SK-N-SH treated with all-trans-retinoic acid at 6 μM for 48 hours (cell line): ENCODE results near the gene NKX2-2.

Experiments used
- ATAC-seq: fragments of 200-7000 bp; cut with Tn5 transposase; 3 replicates; pipeline ENCODE4 v1.9.1; 2020; ENCODE audit warnings: mild to moderate bottlenecking, moderate library complexity
- ARNTL ChIP-seq: fragments of 450-650 bp; formaldehyde crosslinking; IDR thresholded peaks from 2 replicates; pipeline ENCODE4 v1.5.0; 2020; ENCODE audit warnings: low read depth, mild to moderate bottlenecking, moderate library complexity, borderline replicate concordance
- BACH2 ChIP-seq: fragments of 250-450 bp; sonication (Bioruptor Pico); IDR thresholded peaks from 2 replicates; pipeline ENCODE4 v1.9.0; 2021; ENCODE audit warnings: mild to moderate bottlenecking, borderline replicate concordance
- CSDC2 ChIP-seq: fragments of 250-450 bp; sonication (Bioruptor Pico); IDR thresholded peaks from 2 replicates; pipeline ENCODE4 v1.5.0; 2020; ENCODE audit warnings: mild to moderate bottlenecking, moderate library complexity
- ESRRG ChIP-seq: fragments of 250-450 bp; sonication (Bioruptor Pico); IDR thresholded peaks from 2 replicates; pipeline ENCODE4 v1.6.1; 2021; ENCODE audit warnings: mild to moderate bottlenecking
- GLIS3 ChIP-seq: fragments of 250-450 bp; sonication (Bioruptor Pico); IDR thresholded peaks from 2 replicates; pipeline ENCODE4 v1.5.0; 2020; ENCODE audit warnings: mild to moderate bottlenecking, moderate library complexity
- ISL1 ChIP-seq: fragments of 250-450 bp; sonication (Bioruptor Pico); IDR thresholded peaks from 2 replicates; pipeline ENCODE4 v2.1.2; 2022; ENCODE audit warnings: mild to moderate bottlenecking, moderate library complexity
- OSR1 ChIP-seq: fragments of 250-450 bp; sonication (Bioruptor Pico); IDR thresholded peaks from 2 replicates; pipeline ENCODE4 v1.8.0; 2022; ENCODE audit warnings: moderate library complexity, mild to moderate bottlenecking, inconsistent platforms
- PPARA ChIP-seq: fragments of 250-450 bp; sonication (Bioruptor Pico); IDR thresholded peaks from 2 replicates; pipeline ENCODE4 v1.5.0; 2020; ENCODE audit warnings: mild to moderate bottlenecking, borderline replicate concordance
- RARB ChIP-seq: fragments of 250-450 bp; sonication (Bioruptor Pico); IDR thresholded peaks from 2 replicates; pipeline ENCODE4 v1.8.0; 2021; ENCODE audit warnings: mild to moderate bottlenecking, moderate library complexity
- SNAI2 ChIP-seq: fragments of 250-450 bp; sonication (Bioruptor Pico); IDR thresholded peaks from 2 replicates; pipeline ENCODE4 v1.5.0; 2020; ENCODE audit warnings: mild to moderate bottlenecking, moderate library complexity
- TCF4 ChIP-seq: fragments of 250-450 bp; sonication (Bioruptor Pico); IDR thresholded peaks from 2 replicates; pipeline ENCODE4 v1.8.0; 2021; ENCODE audit warnings: mild to moderate bottlenecking, moderate library complexity, borderline replicate concordance
- ZC3H10 ChIP-seq: fragments of 250-450 bp; sonication (Bioruptor Pico); IDR thresholded peaks from 2 replicates; pipeline ENCODE4 v1.5.1; 2021; ENCODE audit warnings: mild to moderate bottlenecking, moderate library complexity
- ZFP3 ChIP-seq: fragments of 250-450 bp; sonication (Bioruptor Pico); IDR thresholded peaks from 2 replicates; pipeline ENCODE4 v1.5.0; 2020; ENCODE audit warnings: mild to moderate bottlenecking, moderate library complexity
- ZFP30 ChIP-seq: fragments of 450-650 bp; formaldehyde crosslinking; IDR thresholded peaks from 2 replicates; pipeline ENCODE4 v1.5.0; 2022; ENCODE audit warnings: mild to moderate bottlenecking, moderate library complexity
- ZNF565 ChIP-seq: fragments of 450-650 bp; formaldehyde crosslinking; conservative IDR thresholded peaks from 2 replicates; pipeline ENCODE4 v1.5.0; 2020; ENCODE audit warnings: low read depth, mild to moderate bottlenecking, moderate library complexity
- ZNF70 ChIP-seq: fragments of 450-650 bp; formaldehyde crosslinking; IDR thresholded peaks from 2 replicates; pipeline ENCODE4 v1.5.0; 2020; ENCODE audit warnings: mild to moderate bottlenecking, moderate library complexity
- ZNF8 ChIP-seq: fragments of 450-650 bp; formaldehyde crosslinking; IDR thresholded peaks from 2 replicates; pipeline ENCODE4 v1.5.0; 2020; ENCODE audit warnings: mild to moderate bottlenecking, moderate library complexity
- TF ChIP-seq, protein P1 (sequence below): fragments of 250-450 bp; sonication (Bioruptor Pico); IDR thresholded peaks from 2 replicates; pipeline ENCODE4 v1.8.0; 2020; ENCODE audit warnings: mild to moderate bottlenecking, moderate library complexity, borderline replicate concordance
- TF ChIP-seq, protein P2 (sequence below): fragments of 250-450 bp; sonication (Bioruptor Pico); IDR thresholded peaks from 2 replicates; pipeline ENCODE4 v1.8.0; 2021; ENCODE audit warnings: low read depth, mild to moderate bottlenecking, moderate library complexity, borderline replicate concordance
- TF ChIP-seq, protein P3 (sequence below): fragments of 250-450 bp; sonication (Bioruptor Pico); IDR thresholded peaks from 2 replicates; pipeline ENCODE4 v1.5.1; 2020; ENCODE audit warnings: low read depth, mild to moderate bottlenecking, moderate library complexity
- TF ChIP-seq, protein P4 (sequence below): fragments of 250-450 bp; sonication (Bioruptor Pico); IDR thresholded peaks from 2 replicates; pipeline ENCODE4 v1.5.0; 2020; ENCODE audit warnings: mild to moderate bottlenecking, moderate library complexity
- TF ChIP-seq, protein P5 (sequence below): fragments of 250-450 bp; sonication (Bioruptor Pico); IDR thresholded peaks from 2 replicates; pipeline ENCODE4 v1.5.1; 2021; ENCODE audit warnings: mild to moderate bottlenecking, moderate library complexity

The NKX2-2 gene

DNA sequence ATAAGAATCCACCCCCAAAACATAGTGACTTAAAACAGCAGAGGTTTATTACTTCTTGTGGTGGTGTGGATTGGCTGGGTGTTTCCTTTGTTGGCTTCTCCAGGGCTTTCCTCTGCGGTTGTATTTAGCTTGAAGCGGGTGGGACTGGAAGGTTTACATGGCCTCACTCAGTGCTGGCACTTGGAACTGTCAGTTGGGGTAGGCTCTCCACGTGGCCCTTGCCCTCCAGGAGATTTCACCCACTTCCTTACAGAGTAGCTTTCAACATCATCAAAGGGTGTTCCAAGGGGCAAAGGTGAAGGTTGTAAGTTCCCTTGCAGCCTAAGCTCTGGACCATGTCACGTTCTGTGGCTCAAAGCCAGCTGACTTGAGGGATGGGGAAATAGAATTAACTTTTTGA, 32.5 kb upstream of the NKX2-2 start:
- TF ChIP-seq ZNF8 (no peak), GLIS3 (CRISPR knock-in tag) (no peak), TCF4 (CRISPR knock-in tag) (no peak), BACH2 (CRISPR knock-in tag) (no peak), ZFP30 (no peak), ISL1 (CRISPR knock-in tag) (no peak), OSR1 (CRISPR knock-in tag) (no peak), PPARA (no peak), RARB (CRISPR knock-in tag) (no peak), ZNF565 (no peak), SNAI2 (CRISPR knock-in tag) (no peak), ARNTL (CRISPR knock-in tag) (no peak)
- TF ChIP-seq, protein P1, sequence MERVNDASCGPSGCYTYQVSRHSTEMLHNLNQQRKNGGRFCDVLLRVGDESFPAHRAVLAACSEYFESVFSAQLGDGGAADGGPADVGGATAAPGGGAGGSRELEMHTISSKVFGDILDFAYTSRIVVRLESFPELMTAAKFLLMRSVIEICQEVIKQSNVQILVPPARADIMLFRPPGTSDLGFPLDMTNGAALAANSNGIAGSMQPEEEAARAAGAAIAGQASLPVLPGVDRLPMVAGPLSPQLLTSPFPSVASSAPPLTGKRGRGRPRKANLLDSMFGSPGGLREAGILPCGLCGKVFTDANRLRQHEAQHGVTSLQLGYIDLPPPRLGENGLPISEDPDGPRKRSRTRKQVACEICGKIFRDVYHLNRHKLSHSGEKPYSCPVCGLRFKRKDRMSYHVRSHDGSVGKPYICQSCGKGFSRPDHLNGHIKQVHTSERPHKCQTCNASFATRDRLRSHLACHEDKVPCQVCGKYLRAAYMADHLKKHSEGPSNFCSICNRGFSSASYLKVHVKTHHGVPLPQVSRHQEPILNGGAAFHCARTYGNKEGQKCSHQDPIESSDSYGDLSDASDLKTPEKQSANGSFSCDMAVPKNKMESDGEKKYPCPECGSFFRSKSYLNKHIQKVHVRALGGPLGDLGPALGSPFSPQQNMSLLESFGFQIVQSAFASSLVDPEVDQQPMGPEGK (CRISPR knock-in tag) = no peak
- TF ChIP-seq, protein P2, sequence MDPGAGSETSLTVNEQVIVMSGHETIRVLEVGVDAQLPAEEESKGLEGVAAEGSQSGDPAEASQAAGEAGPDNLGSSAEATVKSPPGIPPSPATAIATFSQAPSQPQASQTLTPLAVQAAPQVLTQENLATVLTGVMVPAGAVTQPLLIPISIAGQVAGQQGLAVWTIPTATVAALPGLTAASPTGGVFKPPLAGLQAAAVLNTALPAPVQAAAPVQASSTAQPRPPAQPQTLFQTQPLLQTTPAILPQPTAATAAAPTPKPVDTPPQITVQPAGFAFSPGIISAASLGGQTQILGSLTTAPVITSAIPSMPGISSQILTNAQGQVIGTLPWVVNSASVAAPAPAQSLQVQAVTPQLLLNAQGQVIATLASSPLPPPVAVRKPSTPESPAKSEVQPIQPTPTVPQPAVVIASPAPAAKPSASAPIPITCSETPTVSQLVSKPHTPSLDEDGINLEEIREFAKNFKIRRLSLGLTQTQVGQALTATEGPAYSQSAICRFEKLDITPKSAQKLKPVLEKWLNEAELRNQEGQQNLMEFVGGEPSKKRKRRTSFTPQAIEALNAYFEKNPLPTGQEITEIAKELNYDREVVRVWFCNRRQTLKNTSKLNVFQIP (CRISPR knock-in tag) = no peak
- TF ChIP-seq, protein P3, sequence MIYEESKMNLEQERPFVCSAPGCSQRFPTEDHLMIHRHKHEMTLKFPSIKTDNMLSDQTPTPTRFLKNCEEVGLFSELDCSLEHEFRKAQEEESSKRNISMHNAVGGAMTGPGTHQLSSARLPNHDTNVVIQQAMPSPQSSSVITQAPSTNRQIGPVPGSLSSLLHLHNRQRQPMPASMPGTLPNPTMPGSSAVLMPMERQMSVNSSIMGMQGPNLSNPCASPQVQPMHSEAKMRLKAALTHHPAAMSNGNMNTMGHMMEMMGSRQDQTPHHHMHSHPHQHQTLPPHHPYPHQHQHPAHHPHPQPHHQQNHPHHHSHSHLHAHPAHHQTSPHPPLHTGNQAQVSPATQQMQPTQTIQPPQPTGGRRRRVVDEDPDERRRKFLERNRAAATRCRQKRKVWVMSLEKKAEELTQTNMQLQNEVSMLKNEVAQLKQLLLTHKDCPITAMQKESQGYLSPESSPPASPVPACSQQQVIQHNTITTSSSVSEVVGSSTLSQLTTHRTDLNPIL (CRISPR knock-in tag) = no peak
- TF ChIP-seq, protein P4, sequence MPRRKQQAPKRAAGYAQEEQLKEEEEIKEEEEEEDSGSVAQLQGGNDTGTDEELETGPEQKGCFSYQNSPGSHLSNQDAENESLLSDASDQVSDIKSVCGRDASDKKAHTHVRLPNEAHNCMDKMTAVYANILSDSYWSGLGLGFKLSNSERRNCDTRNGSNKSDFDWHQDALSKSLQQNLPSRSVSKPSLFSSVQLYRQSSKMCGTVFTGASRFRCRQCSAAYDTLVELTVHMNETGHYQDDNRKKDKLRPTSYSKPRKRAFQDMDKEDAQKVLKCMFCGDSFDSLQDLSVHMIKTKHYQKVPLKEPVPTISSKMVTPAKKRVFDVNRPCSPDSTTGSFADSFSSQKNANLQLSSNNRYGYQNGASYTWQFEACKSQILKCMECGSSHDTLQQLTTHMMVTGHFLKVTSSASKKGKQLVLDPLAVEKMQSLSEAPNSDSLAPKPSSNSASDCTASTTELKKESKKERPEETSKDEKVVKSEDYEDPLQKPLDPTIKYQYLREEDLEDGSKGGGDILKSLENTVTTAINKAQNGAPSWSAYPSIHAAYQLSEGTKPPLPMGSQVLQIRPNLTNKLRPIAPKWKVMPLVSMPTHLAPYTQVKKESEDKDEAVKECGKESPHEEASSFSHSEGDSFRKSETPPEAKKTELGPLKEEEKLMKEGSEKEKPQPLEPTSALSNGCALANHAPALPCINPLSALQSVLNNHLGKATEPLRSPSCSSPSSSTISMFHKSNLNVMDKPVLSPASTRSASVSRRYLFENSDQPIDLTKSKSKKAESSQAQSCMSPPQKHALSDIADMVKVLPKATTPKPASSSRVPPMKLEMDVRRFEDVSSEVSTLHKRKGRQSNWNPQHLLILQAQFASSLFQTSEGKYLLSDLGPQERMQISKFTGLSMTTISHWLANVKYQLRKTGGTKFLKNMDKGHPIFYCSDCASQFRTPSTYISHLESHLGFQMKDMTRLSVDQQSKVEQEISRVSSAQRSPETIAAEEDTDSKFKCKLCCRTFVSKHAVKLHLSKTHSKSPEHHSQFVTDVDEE = no peak
- no peak for ATAC-seq

DNA sequence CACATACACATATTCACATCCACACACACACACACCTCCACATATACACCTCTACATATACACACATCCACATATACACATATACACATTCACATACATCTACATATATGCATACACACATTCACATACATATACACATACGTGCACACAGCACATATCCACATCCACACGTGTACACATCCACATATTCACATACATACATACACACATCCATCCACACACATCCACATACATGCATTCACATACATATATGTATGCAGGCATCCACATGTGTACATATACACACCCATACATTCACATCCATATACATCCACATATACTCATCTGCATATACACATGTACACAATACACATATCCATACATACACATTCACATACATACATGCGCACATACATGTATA, 25.6 kb upstream of the NKX2-2 start:
- TF ChIP-seq ZC3H10 (CRISPR knock-in tag) (no peak), ZNF70 (CRISPR knock-in tag) (no peak), ISL1 (CRISPR knock-in tag) (no peak), RARB (CRISPR knock-in tag) (no peak), ESRRG (CRISPR knock-in tag) (no peak), CSDC2 (no peak), BACH2 (CRISPR knock-in tag) (no peak), PPARA (no peak), SNAI2 (CRISPR knock-in tag) (no peak), ZNF8 (no peak), TCF4 (CRISPR knock-in tag) (no peak), ZFP3 (no peak), ZNF565 (no peak)
- TF ChIP-seq, protein P5, sequence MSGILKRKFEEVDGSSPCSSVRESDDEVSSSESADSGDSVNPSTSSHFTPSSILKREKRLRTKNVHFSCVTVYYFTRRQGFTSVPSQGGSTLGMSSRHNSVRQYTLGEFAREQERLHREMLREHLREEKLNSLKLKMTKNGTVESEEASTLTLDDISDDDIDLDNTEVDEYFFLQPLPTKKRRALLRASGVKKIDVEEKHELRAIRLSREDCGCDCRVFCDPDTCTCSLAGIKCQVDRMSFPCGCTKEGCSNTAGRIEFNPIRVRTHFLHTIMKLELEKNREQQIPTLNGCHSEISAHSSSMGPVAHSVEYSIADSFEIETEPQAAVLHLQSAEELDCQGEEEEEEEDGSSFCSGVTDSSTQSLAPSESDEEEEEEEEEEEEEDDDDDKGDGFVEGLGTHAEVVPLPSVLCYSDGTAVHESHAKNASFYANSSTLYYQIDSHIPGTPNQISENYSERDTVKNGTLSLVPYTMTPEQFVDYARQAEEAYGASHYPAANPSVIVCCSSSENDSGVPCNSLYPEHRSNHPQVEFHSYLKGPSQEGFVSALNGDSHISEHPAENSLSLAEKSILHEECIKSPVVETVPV (CRISPR knock-in tag) = no peak
- TF ChIP-seq, protein P3 (CRISPR knock-in tag) = no peak
- TF ChIP-seq, protein P2 (CRISPR knock-in tag) = no peak
- TF ChIP-seq, protein P1 (CRISPR knock-in tag) = no peak
- ATAC-seq = no peak
